Activated naive CD8-positive, alpha-beta T cell treated with anti-CD3 and anti-CD28 coated beads, Interleukin-2, amount 10 ng/mL, durations not matched to agents 7 days and 5 days (primary cell): ENCODE data around the gene C1orf198. TPM values are rescaled to one million over a fixed set of nuclear protein-coding genes. Genes with fewer than 3 reads are reported as not detected.

Experiments used
- ATAC-seq: fragments of 150-1000 bp; cut with Tn5 transposase; one replicate; pipeline ENCODE4 v1.10.0; 2021; ENCODE audit warnings: low read depth, moderate library complexity
- POLR2A ChIA-PET: fragments of 350-600 bp; sonication (Branson Sonifier 250); formaldehyde crosslinking; loops from one replicate; lab custom pipeline; 2021; ENCODE audit warnings: antibody characterized with exemption; lab: Charles Lee
- DNase-seq: peaks from one replicate; pipeline ENCODE4 v3.0.0; 2021
- H3K27ac Mint-ChIP-seq: one replicate; pipeline ENCODE4 v1.8.0; 2022; ENCODE audit warnings: mild to moderate bottlenecking, mixed read lengths
- H3K27me3 Mint-ChIP-seq: one replicate; pipeline ENCODE4 v1.8.0; 2022; ENCODE audit warnings: mild to moderate bottlenecking, moderate library complexity, mixed read lengths
- H3K36me3 Mint-ChIP-seq: one replicate; pipeline ENCODE4 v1.8.0; 2021; ENCODE audit warnings: mild to moderate bottlenecking, mixed read lengths
- H3K4me1 Mint-ChIP-seq: one replicate; pipeline ENCODE4 v1.8.0; 2021; ENCODE audit warnings: mixed read lengths
- H3K4me3 Mint-ChIP-seq: one replicate; pipeline ENCODE4 v1.8.0; 2022; ENCODE audit warnings: mild to moderate bottlenecking, moderate library complexity, mixed read lengths
- H3K9me3 Mint-ChIP-seq: one replicate; pipeline ENCODE4 v1.8.0; 2021; ENCODE audit warnings: mixed read lengths
- total RNA-seq, 2 experiments: library from RNA; stranded (reverse); gene quantifications; one replicate each; pipeline ENCODE4 v1.2.3, GENCODE V29; 2021

C1orf198 gene
- total RNA-seq, 2 experiments from 2014 or later, result 2.8 to 3.8 TPM

DNA sequence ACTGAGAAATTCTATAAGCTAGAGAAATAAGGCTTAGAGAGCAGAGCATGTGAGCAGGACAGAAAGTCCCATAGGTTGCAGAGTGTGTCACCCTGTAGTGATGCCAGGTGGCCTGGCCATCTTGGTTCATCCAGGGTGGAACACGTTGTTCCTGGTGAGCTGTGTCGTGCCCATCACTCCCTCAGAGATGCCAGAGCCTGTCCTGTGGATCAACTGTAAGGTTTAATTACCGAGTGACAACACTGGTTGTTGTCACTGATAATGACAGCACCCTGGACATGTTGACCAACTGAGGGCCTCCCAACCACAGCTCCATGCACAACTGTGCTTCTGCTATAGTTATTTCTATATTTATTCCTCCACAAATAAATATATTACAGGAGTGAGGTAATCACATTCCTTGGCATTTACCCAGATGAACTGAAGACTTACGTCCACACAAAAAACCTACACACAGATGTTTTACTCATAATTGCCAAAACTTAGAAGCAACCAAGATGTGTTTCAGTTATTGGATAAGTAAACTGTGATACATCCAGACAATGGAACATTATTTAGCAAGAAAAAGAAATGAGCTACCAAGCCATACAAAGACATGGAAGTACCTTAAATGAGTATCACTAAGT is 6.2 kb downstream of the C1orf198 start:
- no peak overlapping the region for H3K4me3 Mint-ChIP-seq
- POLR2A ChIA-PET, result no interaction called here
- ATAC-seq (no peak), DNase-seq (no peak)
- H3K27me3 Mint-ChIP-seq, result peaks cover 7% of the 10 kb centered on the region
- H3K27ac Mint-ChIP-seq, result no peak overlapping the region
- no peaks in the 10 kb centered on the region for H3K36me3 Mint-ChIP-seq
- H3K4me1 Mint-ChIP-seq, result peaks cover 4% of the 10 kb centered on the region
- no peaks in the 10 kb centered on the region for H3K9me3 Mint-ChIP-seq

DNA sequence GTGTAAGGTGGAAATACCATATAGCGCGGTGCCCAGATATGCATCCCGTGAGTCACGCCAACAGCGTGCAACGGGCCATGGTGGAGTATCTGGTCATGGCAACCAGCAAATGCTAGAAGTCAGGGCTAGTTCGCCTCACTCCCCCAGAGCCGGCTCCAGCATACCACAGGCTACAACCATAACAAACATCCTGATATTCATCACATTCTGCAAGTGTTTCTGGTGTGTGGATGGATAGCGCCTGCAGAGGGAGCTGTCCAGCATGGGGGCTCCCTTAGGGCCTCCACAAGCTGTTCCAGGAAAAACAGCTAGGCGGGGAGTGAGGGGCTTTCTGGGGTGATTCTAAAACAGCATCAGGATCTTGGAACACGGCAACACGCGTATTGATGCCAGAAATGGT is 6.8 kb downstream of the C1orf198 start:
- no peaks in the 10 kb centered on the region for H3K9me3 Mint-ChIP-seq
- DNase-seq (no peak), ATAC-seq (no peak)
- POLR2A ChIA-PET, result no interaction called here
- H3K27ac Mint-ChIP-seq, result no peak overlapping the region
- H3K4me3 Mint-ChIP-seq, result no peak overlapping the region
- H3K27me3 Mint-ChIP-seq, result peaks cover 1% of the 10 kb centered on the region
- no peaks in the 10 kb centered on the region for H3K36me3 Mint-ChIP-seq
- H3K4me1 Mint-ChIP-seq, result peaks cover 2% of the 10 kb centered on the region

DNA sequence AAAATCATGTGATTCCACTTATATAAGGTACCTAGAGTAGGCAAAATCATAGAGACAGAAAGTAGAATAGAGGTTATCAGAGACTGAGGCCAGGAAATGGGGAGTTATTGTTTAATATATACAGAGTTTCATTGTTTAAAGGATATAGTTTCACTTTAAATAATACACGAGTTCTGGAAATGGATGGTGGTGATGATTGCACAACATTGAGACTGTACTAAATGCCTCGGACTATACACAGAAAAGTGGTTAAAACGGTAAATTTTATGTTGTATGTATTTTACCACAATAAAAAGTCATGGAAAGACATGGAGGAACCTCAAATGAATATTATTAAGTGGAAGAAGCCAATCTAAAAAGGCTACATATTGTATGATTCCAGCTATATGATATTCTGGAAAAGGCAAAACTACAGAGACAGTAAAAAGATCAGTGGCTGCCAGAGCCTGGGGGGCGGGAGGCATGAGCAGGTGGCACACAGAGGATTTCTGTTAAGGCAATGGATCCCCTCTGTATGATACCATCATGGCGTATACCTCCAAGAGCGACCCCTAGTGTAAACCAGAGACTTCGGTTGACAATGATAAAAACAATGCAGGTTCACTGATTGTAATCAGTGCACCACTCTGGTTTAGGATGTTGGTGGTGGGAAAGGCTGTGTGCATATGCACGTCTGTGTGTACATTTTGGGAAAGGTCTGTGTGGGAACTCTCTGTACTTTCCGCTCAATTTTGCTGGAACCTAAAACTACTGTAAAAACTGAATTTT is 7.5 kb downstream of the C1orf198 start:
- DNase-seq, result no peak
- H3K27ac Mint-ChIP-seq, result no peak overlapping the region
- peaks cover 2% of the 10 kb centered on the region for H3K4me1 Mint-ChIP-seq
- no peaks in the 10 kb centered on the region for H3K27me3 Mint-ChIP-seq
- H3K4me3 Mint-ChIP-seq, result no peak overlapping the region
- no peaks in the 10 kb centered on the region for H3K9me3 Mint-ChIP-seq
- no peak for ATAC-seq
- no peaks in the 10 kb centered on the region for H3K36me3 Mint-ChIP-seq
- POLR2A ChIA-PET, result no interaction called here

DNA sequence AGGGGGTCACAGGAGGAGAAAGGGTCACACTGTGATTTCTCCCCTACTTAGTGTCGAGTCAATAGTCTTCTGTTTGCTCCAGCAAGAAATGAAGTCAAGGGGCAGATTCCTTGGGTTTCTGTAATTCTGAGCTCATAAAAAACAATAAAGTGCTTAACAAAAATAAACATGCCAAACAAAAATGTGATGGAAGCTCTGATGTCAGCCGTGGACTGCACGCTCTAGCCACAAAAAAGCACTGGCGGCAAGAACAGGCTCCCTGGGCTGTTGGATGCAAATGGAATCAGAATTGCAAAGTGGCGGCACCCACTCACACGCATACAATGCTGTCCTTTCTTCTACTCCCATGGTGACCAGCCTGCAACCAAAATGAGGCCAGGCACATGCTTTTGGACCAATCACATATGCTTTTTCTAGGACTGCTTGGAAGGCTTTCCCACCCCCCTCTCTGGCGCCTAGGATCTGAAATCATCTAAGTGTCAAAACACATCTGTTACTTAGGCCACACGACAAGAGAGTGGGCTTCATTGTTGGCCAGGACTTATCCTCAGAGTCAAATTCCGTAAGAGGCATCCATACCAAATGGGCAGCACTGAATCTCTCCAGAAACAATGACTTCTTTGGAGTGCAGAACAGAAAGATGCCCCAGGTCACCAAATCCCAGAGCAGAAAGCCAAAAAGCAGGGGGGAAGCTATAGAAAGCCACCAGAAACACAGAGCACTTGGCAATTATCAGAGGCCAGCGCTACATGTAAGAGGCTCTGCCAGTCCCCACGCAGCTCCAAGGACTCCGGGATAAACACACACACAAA is 9.2 kb downstream of the C1orf198 start:
- Mint-ChIP-seq H3K4me1 (peaks cover 2% of the 10 kb centered on the region), H3K27me3 (no peaks in the 10 kb centered on the region), H3K4me3 (no peak overlapping the region), H3K9me3 (no peaks in the 10 kb centered on the region), H3K27ac (no peak overlapping the region), H3K36me3 (no peaks in the 10 kb centered on the region)
- DNase-seq (no peak), ATAC-seq (no peak)
- POLR2A ChIA-PET, result no interaction called here

DNA sequence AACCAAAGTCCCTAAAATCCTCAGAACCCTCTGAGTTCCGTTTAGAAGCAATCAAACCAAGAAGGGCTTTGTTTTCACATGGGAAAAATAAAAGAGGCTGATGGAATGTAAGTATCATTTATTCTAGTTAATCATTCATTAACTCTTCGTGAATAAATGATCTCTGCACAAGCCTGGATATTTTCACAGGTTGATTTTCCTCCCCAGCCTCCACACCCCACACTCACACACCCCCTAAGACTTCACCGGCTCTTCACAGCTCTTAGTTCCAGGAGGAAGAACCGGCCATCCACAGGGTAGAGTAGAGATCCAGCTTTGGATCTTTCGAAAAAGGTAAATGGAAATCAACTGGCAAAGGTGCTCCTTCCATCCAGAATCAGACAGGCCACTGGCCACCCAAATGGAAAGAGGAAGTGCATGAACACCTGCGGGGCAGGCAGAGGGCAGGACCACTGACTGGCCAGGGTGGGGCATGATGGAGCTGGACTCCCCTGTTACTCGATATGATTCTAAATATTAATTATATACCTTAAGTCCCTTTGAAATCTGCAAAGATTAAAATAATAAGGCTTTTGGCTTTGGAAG is 10.0 kb downstream of the C1orf198 start:
- Mint-ChIP-seq H3K27me3 (no peaks in the 10 kb centered on the region), H3K36me3 (no peaks in the 10 kb centered on the region), H3K9me3 (no peaks in the 10 kb centered on the region), H3K4me3 (no peak overlapping the region), H3K4me1 (peaks cover 2% of the 10 kb centered on the region), H3K27ac (no peak overlapping the region)
- ATAC-seq, result no peak
- POLR2A ChIA-PET, result no interaction called here
- no peak for DNase-seq

DNA sequence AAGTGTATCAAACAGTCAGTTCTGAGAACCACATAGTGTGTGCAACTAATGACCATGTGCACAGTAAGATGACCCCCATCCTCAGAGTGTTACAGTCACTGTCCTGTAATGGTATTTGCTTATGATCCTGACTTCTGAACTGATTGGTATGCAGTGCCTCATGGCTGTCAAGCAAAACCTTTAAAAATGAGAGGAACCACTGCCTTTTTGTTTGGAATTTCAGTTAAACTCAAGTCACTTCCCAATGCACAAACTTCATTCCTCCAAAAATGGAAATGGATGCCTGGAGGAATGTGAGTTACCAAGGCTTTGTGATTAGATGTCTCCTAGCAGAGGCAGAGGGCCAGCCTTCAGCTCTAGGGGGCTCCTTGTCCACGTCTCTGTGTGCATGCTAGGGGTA is 10.5 kb downstream of the C1orf198 start:
- DNase-seq, result no peak
- no peak overlapping the region for H3K27ac Mint-ChIP-seq
- ATAC-seq, result no peak
- H3K9me3 Mint-ChIP-seq, result no peaks in the 10 kb centered on the region
- POLR2A ChIA-PET, result no interaction called here
- no peaks in the 10 kb centered on the region for H3K27me3 Mint-ChIP-seq
- H3K4me1 Mint-ChIP-seq, result peaks cover 2% of the 10 kb centered on the region
- H3K36me3 Mint-ChIP-seq, result no peaks in the 10 kb centered on the region
- H3K4me3 Mint-ChIP-seq, result no peak overlapping the region

DNA sequence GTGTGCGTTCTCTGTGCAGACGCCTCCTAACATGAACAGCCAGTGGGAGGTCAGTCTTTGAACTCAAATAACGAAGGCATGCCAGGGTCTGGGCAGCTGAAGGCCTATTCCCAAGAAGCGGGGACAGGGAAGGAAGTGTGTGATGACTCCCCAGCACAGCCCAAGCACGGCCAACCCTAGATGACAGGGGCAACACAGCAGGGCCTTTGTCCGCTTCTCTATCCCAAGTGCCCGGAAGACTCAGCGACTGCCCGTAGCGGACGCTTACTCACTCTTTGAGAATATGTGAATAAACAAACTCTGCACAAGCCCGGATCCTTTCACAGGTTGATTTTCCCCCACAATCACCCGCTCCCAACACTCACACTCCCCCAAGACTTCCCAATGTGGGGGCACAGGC is 11.2 kb downstream of the C1orf198 start:
- peaks cover 2% of the 10 kb centered on the region for H3K4me1 Mint-ChIP-seq
- H3K36me3 Mint-ChIP-seq, result no peaks in the 10 kb centered on the region
- no peaks in the 10 kb centered on the region for H3K27me3 Mint-ChIP-seq
- no peak overlapping the region for H3K4me3 Mint-ChIP-seq
- POLR2A ChIA-PET, result no interaction called here
- no peak for ATAC-seq
- no peak overlapping the region for H3K27ac Mint-ChIP-seq
- no peaks in the 10 kb centered on the region for H3K9me3 Mint-ChIP-seq
- DNase-seq, result no peak

DNA sequence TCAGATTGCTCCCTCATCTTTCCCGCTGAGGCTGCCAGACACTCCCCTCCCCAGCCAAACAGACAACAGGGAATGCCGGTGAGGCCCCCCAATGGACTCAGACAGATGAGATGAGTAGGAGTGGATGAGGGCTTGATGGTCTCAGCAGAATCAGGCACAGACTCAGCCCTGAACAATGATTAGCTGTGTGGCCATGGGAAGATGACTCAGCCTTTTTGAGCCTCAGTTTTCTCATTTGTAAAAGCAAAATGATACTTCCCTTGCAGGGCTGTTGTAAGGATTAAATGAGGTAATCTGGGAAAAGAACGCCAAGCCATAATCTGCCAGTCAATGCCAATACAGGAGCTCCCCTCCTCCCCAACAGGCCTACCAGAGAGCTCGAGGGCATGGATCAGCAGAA is 12.4 kb downstream of the C1orf198 start:
- no peak for DNase-seq
- H3K36me3 Mint-ChIP-seq, result no peaks in the 10 kb centered on the region
- H3K4me1 Mint-ChIP-seq, result peaks cover 2% of the 10 kb centered on the region
- no peak overlapping the region for H3K4me3 Mint-ChIP-seq
- no peaks in the 10 kb centered on the region for H3K9me3 Mint-ChIP-seq
- ATAC-seq, result no peak
- POLR2A ChIA-PET, result no interaction called here
- no peaks in the 10 kb centered on the region for H3K27me3 Mint-ChIP-seq
- no peak overlapping the region for H3K27ac Mint-ChIP-seq

DNA sequence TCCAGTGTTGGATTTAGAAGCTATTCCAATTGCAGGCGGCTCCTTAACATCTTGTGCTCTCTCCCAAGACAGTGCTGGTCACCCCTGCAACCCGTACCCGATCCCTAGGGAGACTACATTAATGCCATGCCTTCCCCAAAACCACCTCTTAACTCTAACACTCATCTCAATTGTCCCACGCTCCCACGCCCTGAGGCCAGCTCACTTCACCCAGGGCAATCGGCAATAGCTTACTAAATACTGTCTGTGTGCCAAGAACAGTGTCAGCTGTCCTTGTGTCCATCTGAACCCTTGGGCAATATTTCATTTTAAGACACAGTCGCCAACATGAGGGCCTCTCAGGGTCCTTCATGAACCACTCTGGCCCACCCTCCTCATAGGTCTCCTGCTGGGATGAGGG is 13.9 kb downstream of the C1orf198 start:
- H3K27me3 Mint-ChIP-seq, result no peaks in the 10 kb centered on the region
- no peak for ATAC-seq
- POLR2A ChIA-PET, result no interaction called here
- H3K36me3 Mint-ChIP-seq, result no peaks in the 10 kb centered on the region
- H3K4me3 Mint-ChIP-seq, result no peak overlapping the region
- H3K9me3 Mint-ChIP-seq, result no peaks in the 10 kb centered on the region
- no peak overlapping the region for H3K27ac Mint-ChIP-seq
- H3K4me1 Mint-ChIP-seq, result no peaks in the 10 kb centered on the region
- DNase-seq, result no peak

DNA sequence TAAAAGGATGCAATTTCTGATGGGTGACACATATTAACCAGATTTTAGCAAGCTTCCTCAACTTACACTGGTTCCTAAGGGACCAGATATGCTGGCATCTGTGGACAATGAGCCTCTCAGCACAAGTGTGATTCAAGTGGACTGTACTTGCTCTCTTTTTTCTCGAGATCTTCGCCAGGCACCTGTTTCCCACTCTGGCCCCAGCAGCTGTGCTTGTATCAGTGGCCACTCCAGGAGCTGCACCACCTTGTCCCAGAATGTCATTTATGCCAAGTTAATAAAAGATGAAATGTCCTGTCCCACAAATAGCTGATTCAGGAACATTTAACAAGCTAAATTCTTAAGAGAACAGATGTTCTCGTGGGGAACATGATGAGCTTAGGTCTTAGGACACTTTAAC is 14.6 kb downstream of the C1orf198 start:
- Mint-ChIP-seq H3K36me3 (no peaks in the 10 kb centered on the region), H3K4me1 (no peaks in the 10 kb centered on the region), H3K27ac (no peak overlapping the region), H3K9me3 (no peaks in the 10 kb centered on the region), H3K4me3 (no peak overlapping the region), H3K27me3 (no peaks in the 10 kb centered on the region)
- POLR2A ChIA-PET, result no interaction called here
- ATAC-seq, result no peak
- DNase-seq, result no peak

DNA sequence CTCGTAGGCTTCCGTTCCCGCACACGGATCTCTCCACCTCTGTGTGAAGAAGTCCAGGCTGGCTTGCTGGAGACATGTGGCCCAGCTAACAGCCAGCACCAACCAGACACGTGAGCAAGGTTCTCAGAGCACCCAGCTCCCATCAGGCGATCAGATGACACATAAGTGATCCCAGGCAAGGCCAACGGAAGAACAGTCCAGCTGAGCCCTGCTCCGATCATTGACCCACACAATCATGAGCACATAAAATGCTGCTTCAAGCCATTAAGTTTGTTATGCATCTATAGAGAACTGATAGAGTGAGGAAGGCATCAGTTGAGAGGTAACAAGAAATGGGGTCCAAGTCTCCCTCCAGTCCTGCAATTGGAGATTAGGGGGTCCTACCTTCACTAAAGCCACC is 15.4 kb downstream of the C1orf198 start:
- Mint-ChIP-seq H3K4me1 (no peaks in the 10 kb centered on the region), H3K4me3 (no peak overlapping the region), H3K36me3 (no peaks in the 10 kb centered on the region), H3K27ac (no peak overlapping the region), H3K27me3 (no peaks in the 10 kb centered on the region), H3K9me3 (no peaks in the 10 kb centered on the region)
- POLR2A ChIA-PET, result no interaction called here
- no peak for DNase-seq
- no peak for ATAC-seq

DNA sequence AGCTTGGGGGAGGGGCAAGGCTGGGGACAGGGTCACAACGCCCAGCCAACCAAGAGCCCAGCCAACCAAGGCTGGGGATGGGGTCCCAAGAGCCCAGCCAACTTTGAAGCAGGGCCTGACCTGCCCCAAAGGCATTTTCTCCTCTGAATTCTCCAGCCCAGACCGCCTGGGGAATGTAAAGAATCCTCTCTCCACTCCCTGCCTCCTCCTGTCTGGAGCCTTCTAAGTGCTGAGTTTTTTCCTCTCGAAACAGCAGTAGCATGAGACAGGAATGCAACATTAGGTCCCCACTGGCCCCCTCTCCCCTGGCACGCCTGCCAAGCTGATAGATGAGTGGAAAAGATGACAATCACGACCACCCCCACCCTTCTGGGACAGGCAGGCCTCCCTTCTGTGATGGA is 17.0 kb downstream of the C1orf198 start:
- H3K9me3 Mint-ChIP-seq, result no peaks in the 10 kb centered on the region
- DNase-seq (no peak), ATAC-seq (no peak)
- POLR2A ChIA-PET, result no interaction called here
- peaks cover 2% of the 10 kb centered on the region for H3K4me1 Mint-ChIP-seq
- H3K36me3 Mint-ChIP-seq, result no peaks in the 10 kb centered on the region
- no peaks in the 10 kb centered on the region for H3K27me3 Mint-ChIP-seq
- no peak overlapping the region for H3K27ac Mint-ChIP-seq
- H3K4me3 Mint-ChIP-seq, result no peak overlapping the region

DNA sequence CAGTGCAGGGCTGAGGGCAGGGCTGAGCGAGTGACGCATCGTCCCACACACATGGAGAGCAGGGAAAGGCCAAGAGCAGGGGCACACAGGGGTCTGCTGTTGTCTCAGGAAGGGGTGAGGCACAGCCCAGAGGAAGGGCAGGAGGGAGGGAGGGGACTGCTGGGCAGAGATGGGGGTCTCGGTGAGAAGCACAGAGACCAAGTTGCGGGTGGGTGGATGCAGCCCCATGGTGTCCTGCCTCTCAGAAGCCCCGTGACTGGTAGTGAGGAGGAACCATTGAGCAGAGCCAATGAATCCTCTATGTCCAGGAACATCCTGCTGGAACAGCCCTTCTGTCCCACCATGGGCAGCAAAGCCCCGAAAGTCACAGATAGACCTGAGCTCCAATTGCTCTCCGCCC is 17.8 kb downstream of the C1orf198 start:
- Mint-ChIP-seq H3K4me3 (no peak overlapping the region), H3K9me3 (no peaks in the 10 kb centered on the region), H3K27me3 (no peaks in the 10 kb centered on the region), H3K4me1 (peaks cover 2% of the 10 kb centered on the region), H3K27ac (no peak overlapping the region), H3K36me3 (no peaks in the 10 kb centered on the region)
- POLR2A ChIA-PET, result no interaction called here
- DNase-seq (no peak), ATAC-seq (no peak)
